ENCODE data around the gene VPREB1.
"Not testable (repeated sequence)": the region's sequence is repeated elsewhere in the genome, so short reads cannot be mapped to it uniquely, and the experiment has no call there.

The VPREB1 gene

GRCh38 chr22:22250651-22251050 lies 6.1 kb downstream of the VPREB1 start:
- DNase-seq, result not testable (repeated sequence)

DNA sequence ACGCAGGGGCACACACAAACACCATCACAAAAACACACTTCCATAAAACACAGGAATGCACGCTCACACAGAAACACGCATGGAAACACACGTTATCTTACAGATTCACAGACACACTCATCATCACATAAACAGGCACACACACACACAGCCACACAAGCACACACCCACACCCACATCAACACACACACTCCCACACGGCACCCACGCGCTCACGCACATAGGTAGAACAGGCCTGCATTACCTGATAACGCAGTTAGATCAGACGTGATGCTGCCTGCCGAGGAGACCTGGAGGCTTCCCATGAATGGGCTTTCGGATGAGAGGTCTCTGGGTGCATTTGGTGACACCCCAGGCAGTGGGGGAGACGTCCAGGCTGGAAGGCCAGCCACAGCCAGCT lies 11.5 kb downstream of the VPREB1 start:
- not testable (repeated sequence) for DNase-seq

DNA sequence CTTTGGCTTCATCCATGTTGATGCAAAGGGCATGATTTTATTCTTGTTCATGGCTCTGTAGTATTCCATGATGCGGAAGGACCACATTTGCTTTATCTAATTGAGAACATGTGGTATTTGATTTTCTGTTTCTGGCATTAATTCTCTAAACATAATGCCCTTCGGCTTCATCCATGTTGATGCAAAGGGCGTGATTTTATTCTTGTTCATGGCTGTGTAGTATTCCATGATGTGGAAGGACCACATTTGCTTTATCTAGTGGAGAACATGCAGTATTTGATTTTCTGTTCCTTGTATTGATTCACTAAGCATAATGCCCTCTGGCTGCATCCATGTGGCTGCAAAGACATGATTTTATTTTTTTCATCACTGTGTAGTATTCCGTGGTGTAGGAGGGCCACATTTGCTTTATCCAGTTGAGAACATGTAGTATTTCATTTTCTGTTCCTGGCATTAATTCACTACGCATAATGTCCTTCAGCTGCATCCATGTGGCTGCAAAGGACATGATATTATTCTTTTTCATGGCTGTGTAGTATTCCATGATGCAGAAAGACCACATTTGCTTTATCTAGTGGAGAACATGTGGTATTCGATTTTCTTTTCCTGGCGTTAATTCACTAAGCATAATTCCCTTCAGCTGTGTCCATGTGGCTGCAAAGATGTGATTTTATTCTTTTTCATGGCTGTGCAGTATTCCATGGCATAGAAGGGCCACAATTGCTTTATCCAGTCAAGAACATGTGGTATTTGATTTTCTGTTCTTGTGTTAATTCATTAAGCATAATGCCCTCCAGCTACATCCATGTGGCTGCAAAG lies 14.2 kb downstream of the VPREB1 start:
- DNase-seq, result not testable (repeated sequence)

DNA sequence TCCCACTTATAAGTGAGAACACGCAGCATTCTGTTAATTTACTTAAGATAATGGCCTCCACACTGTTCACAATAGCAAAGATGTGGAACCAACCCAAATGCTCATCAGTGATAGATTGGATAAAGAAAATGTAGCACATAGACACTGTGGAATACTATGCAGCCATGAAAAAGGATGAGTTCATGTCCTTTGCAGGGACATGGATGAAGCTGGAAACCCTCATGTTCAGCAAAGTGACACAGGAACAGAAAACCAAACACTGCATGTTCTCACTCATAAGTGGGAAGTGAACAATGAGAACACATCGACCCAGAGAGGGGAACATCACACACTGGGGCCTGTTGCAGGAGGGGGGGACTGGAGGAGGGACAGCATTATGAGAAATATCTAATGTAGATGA lies 15.6 kb downstream of the VPREB1 start:
- DNase-seq, result not testable (repeated sequence)

GRCh38 chr22:22260586-22260985 lies 16.0 kb downstream of the VPREB1 start:
- not testable (repeated sequence) for DNase-seq

GRCh38 chr22:22262332-22263074 lies 17.9 kb downstream of the VPREB1 start:
- not testable (repeated sequence) for DNase-seq

- DNase-seq, result not testable (repeated sequence)
Observed at GRCh38 chr22:22263823-22264222, 19.2 kb downstream of the VPREB1 start.

GRCh38 chr22:22270036-22270676 lies 25.6 kb downstream of the VPREB1 start:
- not testable (repeated sequence) for DNase-seq

GRCh38 chr22:22277423-22277822 lies 32.8 kb downstream of the VPREB1 start:
- not testable (repeated sequence) for DNase-seq

DNA sequence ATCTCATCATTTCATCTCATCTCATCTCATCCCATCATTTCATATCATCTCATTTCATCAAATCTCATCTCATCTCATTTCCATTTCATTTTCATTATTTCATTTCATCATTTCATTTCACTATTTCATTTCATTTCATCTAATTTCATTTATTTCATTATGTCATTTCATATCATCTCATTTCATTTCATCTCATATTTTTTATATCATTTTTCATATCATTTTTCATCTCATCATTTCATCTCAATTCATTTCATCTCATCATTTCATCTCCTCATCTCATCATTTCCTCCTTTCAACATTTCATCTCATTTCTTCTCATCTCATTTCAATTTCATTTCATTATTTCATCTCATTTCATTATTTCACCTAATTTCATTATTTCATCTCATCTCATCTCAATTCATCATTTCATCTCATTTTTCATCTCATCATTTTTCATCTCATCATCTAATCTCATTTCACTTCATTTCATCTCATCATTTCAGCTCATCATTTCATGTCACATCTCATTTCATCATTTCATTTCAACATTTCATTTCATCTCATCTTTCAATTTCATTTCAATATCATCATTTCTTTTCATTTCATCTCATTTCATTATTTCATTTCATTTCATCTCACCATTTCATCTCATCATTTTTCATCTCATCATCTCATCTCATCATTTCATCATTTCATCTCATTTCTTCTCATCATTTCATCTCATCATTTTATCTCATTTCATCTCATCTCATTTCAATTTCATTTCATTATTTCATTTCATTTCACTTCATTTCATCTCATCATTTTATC lies 40.6 kb downstream of the VPREB1 start:
- DNase-seq, result not testable (repeated sequence)

GRCh38 chr22:22286390-22287105 lies 42.0 kb downstream of the VPREB1 start:
- not testable (repeated sequence) for DNase-seq

DNA sequence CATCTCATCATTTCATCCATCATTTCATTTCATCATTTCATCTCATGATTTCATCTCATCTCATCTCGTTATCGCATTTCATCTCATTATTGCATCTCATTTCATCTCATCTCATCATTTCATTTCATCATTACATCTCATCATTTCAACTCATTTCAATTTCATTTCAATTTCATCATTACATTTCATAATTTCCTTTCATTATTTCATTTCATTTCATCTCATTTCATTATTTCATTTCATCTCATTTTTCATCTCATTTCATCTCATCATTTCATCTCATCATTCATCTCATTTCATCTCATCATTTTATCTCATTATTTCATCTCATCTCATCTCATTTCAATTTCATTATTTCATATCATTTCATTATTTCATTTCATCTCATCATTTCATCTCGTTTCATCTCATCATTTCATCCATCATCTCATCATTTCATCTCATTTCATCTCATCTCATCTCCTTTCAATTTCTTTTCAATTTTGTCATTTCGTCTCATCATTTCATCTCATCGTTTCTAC lies 42.6 kb downstream of the VPREB1 start:
- not testable (repeated sequence) for DNase-seq

DNA sequence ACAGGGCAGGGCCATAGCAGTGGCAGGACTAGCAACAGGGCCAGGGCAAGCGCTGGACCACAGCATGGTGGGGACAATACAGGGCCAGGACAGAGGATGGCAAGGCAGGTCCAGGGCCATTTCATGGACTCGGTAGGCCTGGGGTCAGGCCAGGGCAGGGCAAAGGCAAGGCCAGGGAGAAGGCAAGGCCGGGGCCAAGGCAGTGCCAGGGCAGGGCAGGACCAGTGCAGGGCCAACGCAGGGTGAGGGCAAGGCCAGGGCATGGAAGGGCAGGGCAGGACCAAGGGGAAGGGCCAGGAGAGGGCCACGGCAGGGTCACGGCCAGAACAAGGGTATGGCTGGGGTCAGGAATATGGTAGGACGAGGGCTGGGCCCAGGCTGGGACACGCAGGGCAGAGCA lies 45.1 kb downstream of the VPREB1 start:
- DNase-seq, result not testable (repeated sequence)

- not testable (repeated sequence) for DNase-seq
Observed at GRCh38 chr22:22291129-22291806, 46.7 kb downstream of the VPREB1 start.

DNA sequence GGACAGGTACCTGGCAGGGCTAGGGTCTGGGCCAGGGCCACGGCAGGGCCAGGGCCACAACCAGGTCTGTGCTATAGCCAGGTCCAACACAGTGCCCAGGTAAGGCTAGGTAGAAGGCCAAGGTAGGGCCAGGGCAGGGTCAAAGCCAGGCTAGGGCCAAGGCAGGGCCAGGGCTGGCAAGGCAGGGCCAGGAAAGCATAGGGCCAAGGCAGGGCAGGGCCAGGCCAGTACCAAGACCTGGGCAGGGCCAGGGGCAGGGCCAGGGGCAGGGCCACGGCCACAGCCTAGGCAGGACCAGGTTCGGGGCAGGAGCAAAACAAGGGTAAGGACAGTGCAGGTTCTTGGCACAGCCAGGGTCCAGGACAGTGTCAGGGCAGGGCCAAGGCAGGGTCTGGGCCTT lies 48.1 kb downstream of the VPREB1 start:
- DNase-seq, result not testable (repeated sequence)

DNA sequence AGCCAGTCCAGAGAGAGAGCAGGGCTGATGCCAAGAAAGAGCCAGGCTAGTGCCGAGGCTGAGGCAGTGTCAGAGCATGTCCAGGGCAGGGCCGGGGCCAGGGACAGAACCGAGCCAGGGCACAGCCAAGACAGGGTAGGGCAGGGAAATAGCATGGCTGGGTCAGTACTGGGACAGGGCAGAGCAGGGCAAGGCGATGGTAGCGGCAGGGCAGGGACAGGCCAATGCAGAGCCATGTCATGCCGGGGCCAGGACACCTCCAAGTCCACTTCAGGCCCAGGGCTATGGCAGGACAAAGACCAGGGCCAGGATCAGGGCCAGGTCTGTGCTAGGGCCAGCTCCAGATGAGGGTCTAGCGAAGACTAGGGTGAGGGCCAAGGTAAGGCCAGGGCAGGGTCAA lies 48.9 kb downstream of the VPREB1 start:
- DNase-seq, result not testable (repeated sequence)

GRCh38 chr22:22294641-22295040 lies 50.1 kb downstream of the VPREB1 start:
- not testable (repeated sequence) for DNase-seq

Measured in NCI-H524 treated with DMSO at 0.1 percent for 48 hours (cell line).